CD14-positive monocyte (primary cell): ENCODE results near the gene CDV3. TPM values are rescaled to one million over a fixed set of nuclear protein-coding genes. Genes with fewer than 3 reads are reported as not detected.

Source experiments
- DNase-seq, 3 donors: peaks; one replicate each; pipeline ENCODE4 v3.0.0-alpha.2; 2011 to 2022
- H2AFZ ChIP-seq: 2 replicates; pipeline ENCODE4 v1.6.0; 2012; ENCODE audit warnings: mild to moderate bottlenecking, low read depth, low read length, inconsistent platforms; ENCODE audit not compliant: insufficient read depth, poor library complexity, severe bottlenecking
- H3K27ac ChIP-seq, 2 donors: 1 replicate in 1 of 2; 2 replicates in 1 of 2; pipeline ENCODE4 v1.5.1; 2012 to 2013; ENCODE audit warnings: low read length in 2 of 2, control low read depth in 1 of 2, inconsistent platforms in 1 of 2, low read depth in 1 of 2, mild to moderate bottlenecking in 1 of 2
- H3K27me3 ChIP-seq, 2 donors: one replicate each; pipeline versions ENCODE4 v1.6.0 to v1.6.1; 2011 to 2013; ENCODE audit warnings: low read length in 2 of 2; ENCODE audit not compliant: control insufficient read depth in 2 of 2, insufficient read depth in 2 of 2
- H3K36me3 ChIP-seq, 2 donors: replicated peaks in 1 of 2; 1 replicate in 1 of 2; 2 replicates in 1 of 2; pipeline versions ENCODE4 v1.5.1 to v1.6.1; 2012 to 2013; ENCODE audit warnings: low read length in 2 of 2, control low read depth in 1 of 2, inconsistent platforms in 1 of 2, mild to moderate bottlenecking in 1 of 2; ENCODE audit not compliant: insufficient read depth in 2 of 2, control insufficient read depth in 1 of 2
- H3K4me1 ChIP-seq, 2 donors: 1 replicate in 1 of 2; 2 replicates in 1 of 2; pipeline versions ENCODE4 v1.5.1 to v1.6.1; 2012 to 2013; ENCODE audit warnings: low read length in 2 of 2, control low read depth in 1 of 2, inconsistent platforms in 1 of 2, mild to moderate bottlenecking in 1 of 2, moderate library complexity in 1 of 2; ENCODE audit not compliant: insufficient read depth in 2 of 2, control insufficient read depth in 1 of 2
- H3K4me2 ChIP-seq: replicated peaks from 2 replicates; pipeline ENCODE3; 2012; ENCODE audit warnings: low read length, moderate library complexity, mild to moderate bottlenecking; ENCODE audit not compliant: poor library complexity, severe bottlenecking; ENCODE audit errors: extremely low read depth
- H3K4me3 ChIP-seq, 3 experiments: fragments of 200-600 bp in 1 of 3; sonication (generic) in 1 of 3; replicated peaks in 1 of 3; 1 replicate in 2 of 3; 2 replicates in 1 of 3; pipeline ENCODE4 v1.5.1; 2011 to 2013; ENCODE audit warnings: low read length in 3 of 3, mild to moderate bottlenecking in 3 of 3, control low read depth in 2 of 3, low read depth in 2 of 3, inconsistent platforms in 1 of 3, moderate library complexity in 1 of 3
- H3K79me2 ChIP-seq: 2 replicates; pipeline ENCODE4 v1.6.0; 2012; ENCODE audit warnings: mild to moderate bottlenecking, control low read depth, inconsistent platforms, low read length, moderate library complexity; ENCODE audit not compliant: insufficient read depth
- H3K9ac ChIP-seq: 2 replicates; pipeline ENCODE4 v1.6.0; 2017; ENCODE audit warnings: low read length, mild to moderate bottlenecking; ENCODE audit not compliant: insufficient read depth, poor library complexity, severe bottlenecking
- H3K9me3 ChIP-seq, 2 donors: replicated peaks in 1 of 2; 1 replicate in 1 of 2; 2 replicates in 1 of 2; pipeline versions ENCODE4 v1.5.1 to v1.6.1; 2012 to 2013; ENCODE audit warnings: low read length in 2 of 2, control low read depth in 1 of 2; ENCODE audit not compliant: control insufficient read depth in 1 of 2, insufficient read depth in 1 of 2
- H4K20me1 ChIP-seq: 2 replicates; pipeline ENCODE4 v1.6.0; 2012; ENCODE audit warnings: mild to moderate bottlenecking, low read length, control low read depth, moderate library complexity; ENCODE audit not compliant: insufficient read depth
- H3K27ac Mint-ChIP-seq, 7 donors: one replicate each; pipeline ENCODE4 v1.8.0; 2020; ENCODE audit warnings: mild to moderate bottlenecking in 7 of 7, mixed read lengths in 7 of 7, moderate library complexity in 6 of 7, inconsistent platforms in 2 of 7
- H3K27me3 Mint-ChIP-seq, 3 donors: one replicate each; pipeline ENCODE4 v1.8.0; 2021 to 2022; ENCODE audit warnings: low read depth in 3 of 3, mild to moderate bottlenecking in 3 of 3, mixed read lengths in 3 of 3, moderate library complexity in 3 of 3, inconsistent platforms in 1 of 3
- H3K36me3 Mint-ChIP-seq, 2 donors: one replicate each; pipeline ENCODE4 v1.8.0; 2020; ENCODE audit warnings: mixed read lengths in 2 of 2, inconsistent platforms in 1 of 2, mild to moderate bottlenecking in 1 of 2
- H3K4me1 Mint-ChIP-seq: one replicate; pipeline ENCODE4 v1.8.0; 2020; ENCODE audit warnings: mild to moderate bottlenecking, mixed read lengths
- H3K4me3 Mint-ChIP-seq, 2 donors: one replicate each; pipeline ENCODE4 v1.8.0; 2020; ENCODE audit warnings: mild to moderate bottlenecking in 2 of 2, mixed read lengths in 2 of 2, moderate library complexity in 1 of 2
- H3K9me3 Mint-ChIP-seq, 7 donors: one replicate each; pipeline ENCODE4 v1.8.0; 2020 to 2022; ENCODE audit warnings: mixed read lengths in 7 of 7, mild to moderate bottlenecking in 6 of 7, moderate library complexity in 6 of 7, inconsistent platforms in 2 of 7
- CTCF ChIP-seq: fragments of 200-600 bp; IDR thresholded peaks from one replicate; pipeline ENCODE4 v1.8.0; 2022; ENCODE audit warnings: antibody characterized with exemption, mild to moderate bottlenecking
- WGBS: methylation state at CpG from one replicate; pipeline ENCODE4 v1.1.5; 2013; ENCODE audit warnings: missing lambda C conversion rate; ENCODE audit not compliant: insufficient coverage; 5-methylcytosine and 5-hydroxymethylcytosine counted together
- intact Hi-C, 2 donors: fragments of 100-400 bp; cut with micrococcal nuclease; formaldehyde crosslinking; loops; one replicate each; pipeline versions ENCODE4 v1.15.0 to v1.15.1; 2023
- polyA plus RNA-seq, 3 donors: library from polyadenylated mRNA; depleted of rRNA in 1 of 3; unstranded in 2 of 3; stranded (reverse) in 1 of 3; fragments of 300-500 nt in 2 of 3; fragments of >200 nt in 1 of 3; fragmentation: Illumina TruSeq in 2 of 3; gene quantifications; 1 replicate in 2 of 3; 2 replicates in 1 of 3; pipeline ENCODE4 v1.2.3, GENCODE V29; 2012 to 2021

Gene CDV3
- polyA plus RNA-seq, 3 donors: 30.0 to 80.1 (median 30.3) TPM

GRCh38 chr3:133578548-133579191, 5.2 kb downstream of the CDV3 start:
- H3K4me1 ChIP-seq: peaks cover 32 to 42% of the 10 kb centered on the region in 2 donors
- H3K4me3 ChIP-seq: no peak overlapping the region

DNA sequence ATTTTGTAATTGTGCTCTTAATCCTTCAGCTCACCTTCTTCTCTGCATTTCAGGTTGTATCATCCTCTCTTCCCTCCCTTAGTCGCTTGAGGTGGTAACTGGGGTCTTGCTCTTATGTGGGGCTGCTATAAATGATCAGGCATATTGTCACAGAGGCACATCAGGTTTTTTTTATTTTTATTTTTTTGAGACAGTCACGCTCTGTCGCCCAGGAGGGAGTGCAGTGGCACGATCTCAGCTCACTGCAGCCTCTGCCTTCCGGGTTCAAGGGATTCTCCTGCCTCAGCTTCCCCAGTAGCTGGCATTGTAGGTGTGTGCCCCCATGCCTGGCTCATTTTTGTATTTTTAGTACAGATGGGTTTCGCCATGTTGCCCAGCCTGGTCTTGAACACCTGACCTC, 9.9 kb downstream of the CDV3 start:
- Histone ChIP-seq H3K79me2 (peaks cover 84% of the 10 kb centered on the region), H4K20me1 (peaks cover 99% of the 10 kb centered on the region), H3K27ac (no peak overlapping the region), H3K36me3 (peaks cover 86 to 91% of the 10 kb centered on the region in 2 donors), H3K4me3 (no peak overlapping the region), H3K4me2 (no peak overlapping the region), H2AFZ (no peak overlapping the region), H3K4me1 (peaks cover 7 to 10% of the 10 kb centered on the region in 2 donors), H3K9ac (no peak overlapping the region), H3K9me3 (no peaks in the 10 kb centered on the region), H3K27me3 (no peaks in the 10 kb centered on the region)
- H3K4me1 Mint-ChIP-seq: peaks cover 3% of the 10 kb centered on the region
- no peaks in the 10 kb centered on the region for H3K9me3 Mint-ChIP-seq
- TF ChIP-seq CTCF: no peak
- H3K27me3 Mint-ChIP-seq: no peaks in the 10 kb centered on the region
- WGBS: 96% methylated on average over 5 of the region's 6 CpGs
- H3K27ac Mint-ChIP-seq: no peak overlapping the region
- no peak for DNase-seq
- H3K4me3 Mint-ChIP-seq: no peak overlapping the region
- intact Hi-C loops: loop anchor here in 1 of 2 donors (5.0 kb wide), 1 partner anchor 96 kb away; no protein-coding TSS in a partner anchor
- H3K36me3 Mint-ChIP-seq: peaks cover 75 to 91% of the 10 kb centered on the region in 2 donors

More at GRCh38 chr3:133578548-133579191, 5.2 kb downstream of the CDV3 start:
- peaks cover 37% of the 10 kb centered on the region for H3K4me1 Mint-ChIP-seq
- peaks cover 69 to 75% of the 10 kb centered on the region in 2 donors for H3K36me3 Mint-ChIP-seq
- H3K27ac ChIP-seq: peak overlapping the region in 1 of 2 donors; percentile 21
- H3K27me3 ChIP-seq: no peaks in the 10 kb centered on the region
- peaks cover 91% of the 10 kb centered on the region for H4K20me1 ChIP-seq
- peak overlapping the region in 3 of 7 donors; percentile 26 to 69 (median 68) for H3K27ac Mint-ChIP-seq
- peaks cover 0 to 1% (median 0%) of the 10 kb centered on the region in 3 donors for H3K27me3 Mint-ChIP-seq
- peak; percentile 73 for TF ChIP-seq CTCF
- intact Hi-C loops: loop anchor here (5.0 to 10.0 kb wide), 3 partner anchors 84 to 226 kb away; partner anchors contain the start of genes SRPRB (in 1 of the 2) and TOPBP1 (in 1 of the 2)
- no peaks in the 10 kb centered on the region for H3K9me3 Mint-ChIP-seq
- no peak overlapping the region for H3K4me2 ChIP-seq
- no peaks in the 10 kb centered on the region for H3K9me3 ChIP-seq
- peak in 1 of 3 donors; percentile 27 for DNase-seq
- WGBS: no CpG with 5 or more reads among the region's 1 CpG
- H3K79me2 ChIP-seq: peaks cover 93% of the 10 kb centered on the region
- H3K9ac ChIP-seq: no peak overlapping the region
- H2AFZ ChIP-seq: no peak overlapping the region
- H3K4me3 Mint-ChIP-seq: no peak overlapping the region
- H3K36me3 ChIP-seq: peaks cover 70 to 78% of the 10 kb centered on the region in 2 donors
